DND-41 (cell line): ENCODE measurements around the gene JMJD6.

Experiments used
- EZH2 ChIP-seq: IDR thresholded peaks from 3 replicates; pipeline ENCODE4 v1.6.1; 2012; ENCODE audit warnings: borderline replicate concordance, low read depth, mild to moderate bottlenecking, moderate library complexity, low read length, inconsistent platforms; ENCODE audit not compliant: severe bottlenecking
- TF ChIP-seq, protein P1 (sequence below): IDR thresholded peaks from 2 replicates; pipeline ENCODE4 v1.5.1; 2012; ENCODE audit warnings: borderline replicate concordance, low read length, moderate library complexity, mild to moderate bottlenecking; ENCODE audit not compliant: poor library complexity, severe bottlenecking; ENCODE audit errors: extremely low read depth

DNA sequence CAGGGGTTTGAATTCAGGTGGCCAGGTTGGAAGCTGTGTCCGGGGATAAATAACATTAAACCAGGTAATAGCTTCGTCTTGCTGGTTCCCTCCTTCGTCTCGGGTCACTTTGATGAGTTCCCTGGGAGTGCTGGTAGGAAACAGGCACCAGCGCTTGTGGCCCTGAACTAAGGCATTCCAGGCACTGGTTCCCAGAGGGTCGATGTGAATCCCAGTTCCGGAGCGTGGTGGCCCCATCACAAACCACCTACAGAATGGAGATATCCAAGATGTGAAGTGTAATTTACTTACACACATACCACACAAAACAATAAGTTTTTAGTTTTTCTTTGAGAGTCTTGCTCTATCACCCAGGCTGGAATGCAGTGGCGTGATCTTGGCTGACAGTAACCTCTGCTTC, 2.6 kb downstream of the JMJD6 start:
- TF ChIP-seq, protein P1, sequence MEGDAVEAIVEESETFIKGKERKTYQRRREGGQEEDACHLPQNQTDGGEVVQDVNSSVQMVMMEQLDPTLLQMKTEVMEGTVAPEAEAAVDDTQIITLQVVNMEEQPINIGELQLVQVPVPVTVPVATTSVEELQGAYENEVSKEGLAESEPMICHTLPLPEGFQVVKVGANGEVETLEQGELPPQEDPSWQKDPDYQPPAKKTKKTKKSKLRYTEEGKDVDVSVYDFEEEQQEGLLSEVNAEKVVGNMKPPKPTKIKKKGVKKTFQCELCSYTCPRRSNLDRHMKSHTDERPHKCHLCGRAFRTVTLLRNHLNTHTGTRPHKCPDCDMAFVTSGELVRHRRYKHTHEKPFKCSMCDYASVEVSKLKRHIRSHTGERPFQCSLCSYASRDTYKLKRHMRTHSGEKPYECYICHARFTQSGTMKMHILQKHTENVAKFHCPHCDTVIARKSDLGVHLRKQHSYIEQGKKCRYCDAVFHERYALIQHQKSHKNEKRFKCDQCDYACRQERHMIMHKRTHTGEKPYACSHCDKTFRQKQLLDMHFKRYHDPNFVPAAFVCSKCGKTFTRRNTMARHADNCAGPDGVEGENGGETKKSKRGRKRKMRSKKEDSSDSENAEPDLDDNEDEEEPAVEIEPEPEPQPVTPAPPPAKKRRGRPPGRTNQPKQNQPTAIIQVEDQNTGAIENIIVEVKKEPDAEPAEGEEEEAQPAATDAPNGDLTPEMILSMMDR, result no peak
- TF ChIP-seq EZH2, result no peak
